GM12878 (cell line): Measurements from ENCODE around the gene IGIP. TPM values are rescaled to one million over a fixed set of nuclear protein-coding genes. Genes with fewer than 3 reads are reported as not detected.

ENCODE experiments used
- ATAC-seq: fragments of 200-7000 bp; cut with Tn5 transposase; 3 replicates; pipeline ENCODE4 v1.9.1; 2020; ENCODE audit warnings: mild to moderate bottlenecking, moderate library complexity
- BruUV-seq: library from RNA; stranded (reverse); fragments of 400-500 nt; replicated peaks from 2 replicates; lab custom pipeline; 2021; lab: Mats Ljungman, UMichigan
- CTCF ChIA-PET: fragments of 300-600 bp; sonication (Branson Sonifier 250); formaldehyde crosslinking; extraction: SDS; loops from one replicate; lab custom pipeline; 2021; ENCODE audit warnings: inconsistent platforms; lab: Yijun Ruan, JAX
- POLR2A ChIA-PET: fragments of 350-600 bp; formaldehyde crosslinking; extraction: SDS; loops from one replicate; lab custom pipeline; 2021; ENCODE audit warnings: inconsistent platforms; lab: Charles Lee
- RAD21 ChIA-PET: fragments of 300-600 bp; sonication (Branson Sonifier 250); formaldehyde crosslinking; loops from one replicate; lab custom pipeline; 2023; ENCODE audit warnings: antibody characterized with exemption; ENCODE audit not compliant: unreplicated experiment; lab: Charles Lee
- SMC1A ChIA-PET: fragments of 300-600 bp; sonication (Branson Sonifier 250); formaldehyde crosslinking; loops from one replicate; lab custom pipeline; 2023; ENCODE audit not compliant: unreplicated experiment, uncharacterized antibody; lab: Charles Lee
- DNase-seq: peaks from one replicate; pipeline ENCODE4 v3.0.0-alpha.2; 2011; ENCODE audit warnings: low read depth, low spot score
- FAIRE-seq: peaks from 3 replicates; lab custom pipeline; 2011; peaks lifted over from hg19 to GRCh38; lab: Jason Lieb, UNC
- H2AFZ ChIP-seq: 2 replicates; pipeline ENCODE4 v1.6.0; 2011; ENCODE audit warnings: low read depth, low read length, control low read depth; ENCODE audit not compliant: control insufficient read depth
- H3K27ac ChIP-seq: 2 replicates; pipeline ENCODE4 v1.5.1; 2011; ENCODE audit warnings: control low read depth; ENCODE audit not compliant: control insufficient read depth, insufficient read depth
- H3K27me3 ChIP-seq, 2 experiments: replicated peaks in 1 of 2; 2 replicates each; pipeline versions ENCODE4 v1.6.0 to v1.6.1; 2011; ENCODE audit warnings: low read length in 1 of 2; ENCODE audit not compliant: control insufficient read depth in 2 of 2, insufficient read depth in 2 of 2
- H3K36me3 ChIP-seq, 2 experiments: 2 replicates each; pipeline ENCODE4 v1.5.1; 2011; ENCODE audit warnings: low read length in 1 of 2; ENCODE audit not compliant: control insufficient read depth in 2 of 2, insufficient read depth in 2 of 2
- H3K4me1 ChIP-seq: 2 replicates; pipeline ENCODE4 v1.6.1; 2011; ENCODE audit warnings: mild to moderate bottlenecking, low read length, moderate library complexity, mixed read lengths; ENCODE audit not compliant: control insufficient read depth, insufficient read depth
- H3K4me2 ChIP-seq: 2 replicates; pipeline ENCODE4 v1.6.0; 2011; ENCODE audit warnings: control low read depth; ENCODE audit not compliant: control insufficient read depth, insufficient read depth
- H3K4me3 ChIP-seq: fragments of 200-600 bp; sonication (generic); 2 replicates; pipeline ENCODE4 v1.5.1; 2016
- H3K79me2 ChIP-seq: 2 replicates; pipeline ENCODE4 v1.6.0; 2011; ENCODE audit warnings: low read length; ENCODE audit not compliant: control insufficient read depth, insufficient read depth
- H3K9ac ChIP-seq: 2 replicates; pipeline ENCODE4 v1.8.0; 2011; ENCODE audit warnings: low read length, control low read depth, mixed read lengths; ENCODE audit not compliant: control insufficient read depth, insufficient read depth
- H3K9me3 ChIP-seq: replicated peaks from 3 replicates; pipeline ENCODE4 v1.5.1; 2011; ENCODE audit warnings: mild to moderate bottlenecking, low read length; ENCODE audit not compliant: control insufficient read depth, insufficient read depth
- H4K20me1 ChIP-seq: 2 replicates; pipeline ENCODE4 v1.6.0; 2011; ENCODE audit not compliant: control insufficient read depth, insufficient read depth
- CBFB ChIP-seq: IDR thresholded peaks from 2 replicates; pipeline ENCODE4 v1.6.1; 2016; ENCODE audit warnings: antibody characterized with exemption, low read depth
- CBX3 ChIP-seq: fragments of 200-600 bp; sonication (generic); IDR thresholded peaks from 2 replicates; pipeline ENCODE4 v1.6.1; 2016; ENCODE audit warnings: low read depth, borderline replicate concordance
- CHD2 ChIP-seq: IDR thresholded peaks from 2 replicates; pipeline ENCODE4 v1.6.1; 2011; ENCODE audit warnings: low read depth, low read length, improper control_type of control experiment, borderline replicate concordance
- EP300 ChIP-seq, 2 experiments: fragments of 150-350 bp in 1 of 2; IDR thresholded peaks; 2 replicates each; pipeline ENCODE4 v1.6.1; 2011 to 2012; ENCODE audit warnings: low read depth in 2 of 2, low read length in 2 of 2, borderline replicate concordance in 1 of 2, improper control_type of control experiment in 1 of 2, inconsistent platforms in 1 of 2; ENCODE audit not compliant: control insufficient read depth in 1 of 2
- FOXM1 ChIP-seq: IDR thresholded peaks from 2 replicates; pipeline ENCODE4 v1.6.1; 2012; ENCODE audit warnings: low read depth, mild to moderate bottlenecking, inconsistent platforms, low read length, moderate library complexity
- GATAD2B ChIP-seq: fragments of 450-650 bp; conservative IDR thresholded peaks from 2 replicates; pipeline ENCODE4 v1.6.1; 2017; ENCODE audit warnings: low read depth, mild to moderate bottlenecking, moderate library complexity
- MEF2B ChIP-seq: fragments of 450-650 bp; IDR thresholded peaks from 2 replicates; pipeline ENCODE4 v1.6.1; 2018; ENCODE audit warnings: mild to moderate bottlenecking, moderate library complexity; ENCODE audit not compliant: partially characterized antibody, poor library complexity, severe bottlenecking
- MTA2 ChIP-seq: fragments of 450-650 bp; IDR thresholded peaks from 2 replicates; pipeline ENCODE4 v1.6.1; 2016; ENCODE audit warnings: low read depth, mild to moderate bottlenecking, moderate library complexity
- RB1 ChIP-seq: fragments of 450-650 bp; formaldehyde crosslinking; IDR thresholded peaks from 2 replicates; pipeline ENCODE4 v1.6.1; 2017; ENCODE audit warnings: mild to moderate bottlenecking, borderline replicate concordance
- SREBF2 ChIP-seq: IDR thresholded peaks from 2 replicates; pipeline ENCODE4 v1.6.1; 2012; ENCODE audit warnings: mild to moderate bottlenecking, low read length
- SUPT20H ChIP-seq: IDR thresholded peaks from 2 replicates; pipeline ENCODE4 v1.6.1; 2011; ENCODE audit warnings: low read depth, mild to moderate bottlenecking, low read length, moderate library complexity, borderline replicate concordance; ENCODE audit not compliant: control insufficient read depth
- TBL1XR1 ChIP-seq: IDR thresholded peaks from 2 replicates; pipeline ENCODE4 v1.6.1; 2012; ENCODE audit warnings: low read depth, low read length, improper control_type of control experiment
- TCF12 ChIP-seq: IDR thresholded peaks from 2 replicates; pipeline ENCODE4 v1.6.1; 2011; ENCODE audit warnings: low read depth, mild to moderate bottlenecking, low read length
- YBX1 ChIP-seq: fragments of 450-650 bp; IDR thresholded peaks from 2 replicates; pipeline ENCODE4 v1.6.1; 2016; ENCODE audit warnings: antibody characterized with exemption
- ZZZ3 ChIP-seq: IDR thresholded peaks from 2 replicates; pipeline ENCODE4 v1.6.1; 2011; ENCODE audit warnings: low read depth; ENCODE audit not compliant: control insufficient read depth, insufficient read length
- WGBS: methylation state at CpG from one replicate; pipeline ENCODE4 v1.1.6; 2016; ENCODE audit warnings: low lambda C conversion rate; ENCODE audit not compliant: insufficient replicate concordance, insufficient coverage; ENCODE audit errors: missing lambda C conversion rate; 5-methylcytosine and 5-hydroxymethylcytosine counted together
- in situ Hi-C: fragments of 300-500 bp; cut with MboI; formaldehyde crosslinking; loops from 9 replicates; pipeline ENCODE4 v1.14.3; 2018; ENCODE audit warnings: mixed read lengths
- intact Hi-C: fragments of 100-400 bp; cut with micrococcal nuclease; formaldehyde crosslinking; loops from one replicate; pipeline ENCODE4 v1.14.2; 2022; ENCODE audit not compliant: unreplicated experiment
- polyA plus RNA-seq, 11 experiments: library from polyadenylated mRNA; depleted of rRNA in 4 of 11; unstranded in 6 of 11; stranded (reverse) in 5 of 11; fragments of >200 nt; fragmentation: Nextera tagmentation in 4 of 11; fragmentation: Illumina TruSeq in 1 of 11; extraction: Ambion mirVana in 4 of 11; extraction: Trizol in 1 of 11; gene quantifications; 1 replicate in 1 of 11; 2 replicates in 10 of 11; pipeline versions ENCODE4 v1.2.1 to v1.2.3, GENCODE V29; 2011 to 2016; ENCODE audit warnings: inconsistent platforms in 2 of 11, missing spikeins in 2 of 11, low read depth in 1 of 11
- total RNA-seq, 4 experiments: library from RNA; depleted of rRNA in 3 of 4; stranded (reverse); fragments of >200 nt in 3 of 4; fragmentation: Illumina TruSeq in 1 of 4; extraction: Trizol in 1 of 4; gene quantifications; 2 replicates each; pipeline versions ENCODE4 v1.2.1 to v1.2.3, GENCODE V29; 2013 to 2021
- TF ChIP-seq, protein P1 (sequence below): IDR thresholded peaks from 2 replicates; pipeline ENCODE4 v1.6.1; 2011; ENCODE audit warnings: borderline replicate concordance, low read depth, mild to moderate bottlenecking, moderate library complexity, mixed read lengths, low read length; ENCODE audit not compliant: insufficient read depth; ENCODE audit errors: extremely low read length
- TF ChIP-seq, protein P2 (sequence below): fragments of 450-650 bp; IDR thresholded peaks from 2 replicates; pipeline ENCODE4 v1.6.1; 2014; ENCODE audit warnings: mild to moderate bottlenecking

IGIP gene
- total and polyA plus RNA-seq, 10 of the 15 experiments (the other 5 are each of a cell fraction or from before 2014, with no cell fraction given), result 0.58 to 3.3 (median 1.9) TPM

DNA sequence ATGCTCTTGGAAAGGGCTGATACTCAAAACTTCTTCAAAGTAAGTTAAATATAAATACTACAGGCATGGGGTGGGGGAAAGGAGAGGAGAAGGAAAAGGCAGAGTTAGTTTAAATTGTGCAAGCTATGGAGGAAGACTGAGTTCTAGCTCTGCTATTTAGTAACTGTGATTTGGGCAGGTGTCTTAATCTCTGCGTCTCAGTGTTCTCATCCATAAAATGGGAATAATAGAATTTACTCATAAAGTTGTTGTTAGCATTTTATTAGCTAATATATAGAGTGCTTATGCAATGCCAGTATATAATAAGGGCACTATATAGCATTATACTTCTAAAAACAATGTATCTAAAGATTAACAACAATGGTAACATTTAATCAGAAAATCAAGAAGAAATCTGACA is 24.6 kb upstream of the IGIP start:
- no peak for TF ChIP-seq MTA2
- no peak for TF ChIP-seq EP300 (IDR thresholded peaks at IDR 0.05; ENCODE audit: borderline replicate concordance in 1 of 2, control insufficient read depth in 1 of 2, low read depth in 2 of 2, low read length in 2 of 2)
- no peak for TF ChIP-seq CBX3
- no peak for TF ChIP-seq RB1
- no peak for TF ChIP-seq ZZZ3
- TF ChIP-seq, protein P1, sequence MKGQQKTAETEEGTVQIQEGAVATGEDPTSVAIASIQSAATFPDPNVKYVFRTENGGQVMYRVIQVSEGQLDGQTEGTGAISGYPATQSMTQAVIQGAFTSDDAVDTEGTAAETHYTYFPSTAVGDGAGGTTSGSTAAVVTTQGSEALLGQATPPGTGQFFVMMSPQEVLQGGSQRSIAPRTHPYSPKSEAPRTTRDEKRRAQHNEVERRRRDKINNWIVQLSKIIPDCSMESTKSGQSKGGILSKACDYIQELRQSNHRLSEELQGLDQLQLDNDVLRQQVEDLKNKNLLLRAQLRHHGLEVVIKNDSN, result no peak
- no peak for TF ChIP-seq MEF2B
- no peak for TF ChIP-seq CBFB
- no peak for TF ChIP-seq CHD2
- no peak for TF ChIP-seq FOXM1
- TF ChIP-seq, protein P2, sequence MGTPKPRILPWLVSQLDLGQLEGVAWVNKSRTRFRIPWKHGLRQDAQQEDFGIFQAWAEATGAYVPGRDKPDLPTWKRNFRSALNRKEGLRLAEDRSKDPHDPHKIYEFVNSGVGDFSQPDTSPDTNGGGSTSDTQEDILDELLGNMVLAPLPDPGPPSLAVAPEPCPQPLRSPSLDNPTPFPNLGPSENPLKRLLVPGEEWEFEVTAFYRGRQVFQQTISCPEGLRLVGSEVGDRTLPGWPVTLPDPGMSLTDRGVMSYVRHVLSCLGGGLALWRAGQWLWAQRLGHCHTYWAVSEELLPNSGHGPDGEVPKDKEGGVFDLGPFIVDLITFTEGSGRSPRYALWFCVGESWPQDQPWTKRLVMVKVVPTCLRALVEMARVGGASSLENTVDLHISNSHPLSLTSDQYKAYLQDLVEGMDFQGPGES, result no peak
- TF ChIP-seq GATAD2B, result no peak
- TF ChIP-seq SREBF2, result no peak
- no peak for TF ChIP-seq TBL1XR1
- no peak for TF ChIP-seq SUPT20H
- TF ChIP-seq YBX1, result no peak
- no peak for TF ChIP-seq TCF12
- TF ChIP-seq, all 136 proteins: peak for 0
- POLR2A ChIA-PET, result no interaction called here
- WGBS, result 91% methylated on average over 1 of the region's 1 CpG
- no peaks in the 10 kb centered on the region for H3K79me2 ChIP-seq
- SMC1A ChIA-PET, result interaction anchor here (1.1 to 1.8 kb wide), 2 partner anchors 20 to 28 kb away, joined by 3 to 7 read pairs; no protein-coding TSS in a partner anchor
- DNase-seq (no peak), ATAC-seq (no peak), FAIRE-seq (no peak)
- H3K36me3 ChIP-seq, result no peaks in the 10 kb centered on the region
- H3K4me3 ChIP-seq, result no peak overlapping the region
- in situ Hi-C loops, result no loop called here
- H3K9me3 ChIP-seq, result no peaks in the 10 kb centered on the region
- H2AFZ ChIP-seq, result no peak overlapping the region
- no peaks in the 10 kb centered on the region for H3K4me1 ChIP-seq
- no peak overlapping the region for H3K4me2 ChIP-seq
- RAD21 ChIA-PET, result no interaction called here
- no peaks in the 10 kb centered on the region for H3K27me3 ChIP-seq
- intact Hi-C loops, result no loop called here
- no peak overlapping the region for H3K27ac ChIP-seq
- H3K9ac ChIP-seq, result no peak overlapping the region
- CTCF ChIA-PET, result interaction anchor here (1.0 to 1.3 kb wide), 2 partner anchors 20 to 21 kb away, joined by 3 read pairs; no protein-coding TSS in a partner anchor
- H4K20me1 ChIP-seq, result no peaks in the 10 kb centered on the region
- BruUV-seq, result no TSS peak
